Trophoblast cell (in vitro differentiated cells and primary cell): ENCODE measurements around the gene RHOXF2B.
"Not testable (repeated sequence)": the region's sequence is repeated elsewhere in the genome, so short reads cannot be mapped to it uniquely, and the experiment has no call there.

Source experiments
- DNase-seq, 2 donors: peaks; one replicate each; pipeline ENCODE4 v3.0.0-alpha.2; 2016
- H2AFZ ChIP-seq: 2 replicates; pipeline ENCODE4 v1.6.1; 2013; ENCODE audit warnings: low read length, moderate library complexity, mild to moderate bottlenecking; ENCODE audit not compliant: insufficient read depth, poor library complexity
- H2AK5ac ChIP-seq: 2 replicates; pipeline ENCODE4 v1.6.1; 2013; ENCODE audit warnings: mild to moderate bottlenecking, low read length
- H2BK120ac ChIP-seq: 2 replicates; pipeline ENCODE4 v1.6.1; 2013; ENCODE audit warnings: low read length, mild to moderate bottlenecking, moderate library complexity; ENCODE audit not compliant: insufficient read depth, poor library complexity
- H2BK12ac ChIP-seq: 2 replicates; pipeline ENCODE4 v1.6.1; 2013; ENCODE audit warnings: mild to moderate bottlenecking, low read length, moderate library complexity
- H2BK5ac ChIP-seq: 2 replicates; pipeline ENCODE4 v1.6.1; 2013; ENCODE audit warnings: low read length, low read depth, moderate library complexity, mild to moderate bottlenecking; ENCODE audit not compliant: poor library complexity
- H3K14ac ChIP-seq: 2 replicates; pipeline ENCODE4 v1.6.1; 2013; ENCODE audit warnings: mild to moderate bottlenecking, low read length
- H3K18ac ChIP-seq: 2 replicates; pipeline ENCODE4 v1.6.1; 2013; ENCODE audit warnings: mild to moderate bottlenecking, low read length
- H3K23ac ChIP-seq: 2 replicates; pipeline ENCODE4 v1.6.1; 2013; ENCODE audit warnings: low read length
- H3K27ac ChIP-seq: 2 replicates; pipeline ENCODE4 v1.5.1; 2013; ENCODE audit warnings: low read depth, mild to moderate bottlenecking, inconsistent platforms, low read length, moderate library complexity
- H3K27me3 ChIP-seq: 2 replicates; pipeline ENCODE4 v1.6.1; 2013; ENCODE audit warnings: inconsistent platforms, mild to moderate bottlenecking, low read length, moderate library complexity; ENCODE audit not compliant: insufficient read depth
- H3K36me3 ChIP-seq, 2 experiments: 1 replicate in 1 of 2; 2 replicates in 1 of 2; pipeline ENCODE4 v1.6.1; 2013; ENCODE audit warnings: low read length in 2 of 2, mild to moderate bottlenecking in 2 of 2, moderate library complexity in 1 of 2; ENCODE audit not compliant: insufficient read depth in 2 of 2, control insufficient read depth in 1 of 2
- H3K4ac ChIP-seq: 2 replicates; pipeline ENCODE4 v1.6.1; 2013; ENCODE audit warnings: low read depth, mild to moderate bottlenecking, low read length, moderate library complexity
- H3K4me1 ChIP-seq, 2 experiments: 1 replicate in 1 of 2; 2 replicates in 1 of 2; pipeline ENCODE4 v1.6.1; 2013; ENCODE audit warnings: low read length in 2 of 2, mild to moderate bottlenecking in 2 of 2, moderate library complexity in 1 of 2; ENCODE audit not compliant: insufficient read depth in 2 of 2, control insufficient read depth in 1 of 2
- H3K4me2 ChIP-seq: 2 replicates; pipeline ENCODE4 v1.6.1; 2013; ENCODE audit warnings: inconsistent platforms, mild to moderate bottlenecking, low read length, moderate library complexity
- H3K4me3 ChIP-seq: 2 replicates; pipeline ENCODE4 v1.5.1; 2013; ENCODE audit warnings: mild to moderate bottlenecking, low read depth, low read length, inconsistent platforms
- H3K79me1 ChIP-seq: one replicate; pipeline ENCODE4 v1.6.1; 2013; ENCODE audit warnings: low read length
- H3K79me2 ChIP-seq: 2 replicates; pipeline ENCODE4 v1.6.1; 2013; ENCODE audit warnings: low read length, mild to moderate bottlenecking; ENCODE audit not compliant: control insufficient read depth, insufficient read depth, poor library complexity
- H3K9ac ChIP-seq: 2 replicates; pipeline ENCODE4 v1.6.1; 2013; ENCODE audit warnings: mild to moderate bottlenecking, low read length
- H3K9me3 ChIP-seq: 2 replicates; pipeline ENCODE4 v1.6.1; 2013; ENCODE audit warnings: low read depth, mild to moderate bottlenecking, control low read depth, inconsistent platforms, low read length; ENCODE audit not compliant: insufficient read depth
- H4K12ac ChIP-seq: 2 replicates; pipeline ENCODE4 v1.6.1; 2013; ENCODE audit warnings: low read depth, mild to moderate bottlenecking, low read length, moderate library complexity
- H4K8ac ChIP-seq: 2 replicates; pipeline ENCODE4 v1.6.1; 2013; ENCODE audit warnings: low read depth, mild to moderate bottlenecking, low read length, moderate library complexity
- H4K91ac ChIP-seq: one replicate; pipeline ENCODE4 v1.6.1; 2013; ENCODE audit warnings: low read depth, mild to moderate bottlenecking, low read length, moderate library complexity
- WGBS: extraction: QIAGEN DNeasy Blood & Tissue Kit; methylation state at CpG from one replicate; pipeline ENCODE4 v1.1.7; 2013; ENCODE audit warnings: missing lambda C conversion rate; ENCODE audit not compliant: insufficient read length, insufficient coverage; ENCODE audit errors: extremely low coverage; 5-methylcytosine and 5-hydroxymethylcytosine counted together

Gene RHOXF2B

GRCh38 chrX:120036704-120037103 lies 40.8 kb downstream of the RHOXF2B start:
- Histone ChIP-seq H3K4me2 (no peak overlapping the region), H3K9me3 (no peaks in the 10 kb centered on the region), H2BK12ac (no peak overlapping the region), H4K12ac (no peak overlapping the region), H2BK5ac (peak overlapping the region; percentile 95), H3K79me1 (peaks cover 13% of the 10 kb centered on the region), H3K79me2 (no peaks in the 10 kb centered on the region), H2AK5ac (no peak overlapping the region), H4K91ac (peak overlapping the region; percentile 77), H3K27ac (peak overlapping the region; percentile 97), H3K4ac (no peak overlapping the region), H3K4me3 (no peak overlapping the region), H3K36me3 (no peaks in the 10 kb centered on the region), H3K27me3 (no peaks in the 10 kb centered on the region), H2BK120ac (peak overlapping the region; percentile 88), H3K18ac (no peak overlapping the region), H3K23ac (no peak overlapping the region), H2AFZ (no peak overlapping the region), H3K4me1 (peaks cover 0 to 5% of the 10 kb centered on the region in 2 experiments), H3K9ac (no peak overlapping the region), H3K14ac (peak overlapping the region; percentile 79), H4K8ac (peak overlapping the region; percentile 77)
- WGBS = no CpG with 5 or more reads among the region's 1 CpG
- no peak for DNase-seq

- not testable (repeated sequence) for H3K36me3 ChIP-seq, H3K14ac ChIP-seq, H2BK12ac ChIP-seq, H4K12ac ChIP-seq, H3K27me3 ChIP-seq, H3K23ac ChIP-seq, DNase-seq, H3K9ac ChIP-seq, H2AFZ ChIP-seq, H3K4me1 ChIP-seq, H3K79me2 ChIP-seq, H3K4ac ChIP-seq, H3K9me3 ChIP-seq, H3K18ac ChIP-seq, H2AK5ac ChIP-seq, H3K4me3 ChIP-seq
- Histone ChIP-seq H4K8ac (peak overlapping the region; percentile 28), H4K91ac (peak overlapping the region; percentile 37), H3K79me1 (peaks cover 13% of the 10 kb centered on the region), H2BK5ac (peak overlapping the region; percentile 95), H3K27ac (peak overlapping the region; percentile 97), H3K4me2 (peak overlapping the region; percentile 39), H2BK120ac (peak overlapping the region; percentile 93)
- no CpG with 5 or more reads among the region's 9 CpGs for WGBS
These were observed 41.8 kb downstream of the RHOXF2B start for GRCh38 chrX:120035522-120036309.

- Histone ChIP-seq H3K23ac (no peak overlapping the region), H3K27ac (no peak overlapping the region), H2AK5ac (no peak overlapping the region), H2BK5ac (no peak overlapping the region), H4K12ac (no peak overlapping the region), H3K27me3 (no peaks in the 10 kb centered on the region), H3K9me3 (no peaks in the 10 kb centered on the region), H2BK120ac (no peak overlapping the region), H3K4me1 (no peaks in the 10 kb centered on the region), H3K79me1 (peaks cover 2% of the 10 kb centered on the region), H4K91ac (no peak overlapping the region), H3K9ac (no peak overlapping the region), H3K4me2 (no peak overlapping the region), H2AFZ (no peak overlapping the region), H3K14ac (no peak overlapping the region), H2BK12ac (no peak overlapping the region), H3K36me3 (no peaks in the 10 kb centered on the region), H3K4ac (no peak overlapping the region), H3K18ac (no peak overlapping the region), H3K4me3 (no peak overlapping the region), H3K79me2 (no peaks in the 10 kb centered on the region), H4K8ac (no peak overlapping the region)
- DNase-seq = no peak
- WGBS = no CpG with 5 or more reads among the region's 3 CpGs
These were observed 48.1 kb downstream of the RHOXF2B start for GRCh38 chrX:120029354-120029753.

GRCh38 chrX:120023259-120023658 lies 54.2 kb downstream of the RHOXF2B start:
- Histone ChIP-seq H3K79me1 (no peaks in the 10 kb centered on the region), H3K4me1 (peaks cover 0 to 2% of the 10 kb centered on the region in 2 experiments), H2BK5ac (no peak overlapping the region), H3K9ac (no peak overlapping the region), H3K79me2 (no peaks in the 10 kb centered on the region), H2BK12ac (no peak overlapping the region), H3K27ac (no peak overlapping the region), H2AK5ac (no peak overlapping the region), H3K36me3 (no peaks in the 10 kb centered on the region), H3K4me3 (no peak overlapping the region), H3K4ac (no peak overlapping the region), H2BK120ac (no peak overlapping the region), H4K8ac (no peak overlapping the region), H3K27me3 (no peaks in the 10 kb centered on the region), H3K9me3 (no peaks in the 10 kb centered on the region), H3K18ac (no peak overlapping the region), H3K23ac (no peak overlapping the region), H2AFZ (no peak overlapping the region), H4K91ac (no peak overlapping the region), H3K14ac (no peak overlapping the region), H3K4me2 (no peak overlapping the region), H4K12ac (no peak overlapping the region)
- no peak for DNase-seq
- WGBS = no CpG with 5 or more reads among the region's 5 CpGs
